ENCODE data around the gene TRMT5.

Gene TRMT5

GRCh38 chr14:60998617-60999016, 17.7 kb upstream of the TRMT5 start:
- DNase-seq (ENCODE audit: extremely low read depth, low read depth), result no peak
- no peak for TF ChIP-seq CTCF (IDR thresholded peaks at IDR 0.05; ENCODE audit: low read depth, low read length)

- DNase-seq (ENCODE audit: extremely low read depth, low read depth), result peak; percentile 37
- no peak for TF ChIP-seq CTCF (IDR thresholded peaks at IDR 0.05; ENCODE audit: low read depth, low read length)
Observed at GRCh38 chr14:60989599-60989998, 8.7 kb upstream of the TRMT5 start.

GRCh38 chr14:60986500-60986899, 5.6 kb upstream of the TRMT5 start:
- TF ChIP-seq CTCF (IDR thresholded peaks at IDR 0.05; ENCODE audit: low read depth, low read length), result no peak
- DNase-seq (ENCODE audit: extremely low read depth, low read depth), result no peak

- no peak for TF ChIP-seq CTCF (IDR thresholded peaks at IDR 0.05; ENCODE audit: low read depth, low read length)
- DNase-seq (ENCODE audit: extremely low read depth, low read depth), result no peak
Observed at GRCh38 chr14:60984196-60984595, 3.3 kb upstream of the TRMT5 start.

GRCh38 chr14:60981633-60982455, 965 bp upstream of the TRMT5 start:
- no peak for TF ChIP-seq CTCF (IDR thresholded peaks at IDR 0.05; ENCODE audit: low read depth, low read length)
- DNase-seq (ENCODE audit: extremely low read depth, low read depth), result peak; percentile 63

GRCh38 chr14:60977847-60978246, 3.0 kb downstream of the TRMT5 start:
- DNase-seq (ENCODE audit: extremely low read depth, low read depth), result no peak
- TF ChIP-seq CTCF (IDR thresholded peaks at IDR 0.05; ENCODE audit: low read depth, low read length), result no peak

GRCh38 chr14:60975551-60975950, 5.3 kb downstream of the TRMT5 start:
- TF ChIP-seq CTCF (IDR thresholded peaks at IDR 0.05; ENCODE audit: low read depth, low read length), result no peak
- DNase-seq (ENCODE audit: extremely low read depth, low read depth), result no peak
